HG02623 (cell line): ENCODE measurements around the gene UBTD1.

Experiments used
- ATAC-seq: cut with Tn5 transposase; IDR thresholded peaks from one replicate; pipeline ENCODE4 v1.9.1; 2021; ENCODE audit warnings: moderate library complexity; ENCODE audit not compliant: unreplicated experiment

The UBTD1 gene

GRCh38 chr10:97580421-97581367 is 82.0 kb downstream of the UBTD1 start:
- no peak for ATAC-seq

DNA sequence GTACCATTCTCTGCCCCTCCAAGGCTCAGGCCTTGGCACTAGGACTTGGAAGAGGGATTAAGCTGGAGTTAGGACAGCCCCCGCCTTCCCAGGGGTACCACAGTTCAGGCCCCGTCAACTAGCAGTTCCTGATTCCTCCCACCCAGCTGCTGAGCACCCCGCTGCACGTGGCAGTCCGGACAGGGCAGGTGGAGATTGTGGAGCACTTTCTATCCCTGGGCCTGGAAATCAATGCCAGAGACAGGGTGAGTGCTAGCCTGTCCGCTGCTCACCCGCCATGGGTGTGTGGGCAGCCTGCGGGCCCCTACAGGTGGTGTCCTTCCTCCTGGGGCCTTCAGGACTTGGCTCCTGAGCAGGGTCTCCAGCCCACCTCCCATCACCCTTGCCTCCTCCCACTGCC is 83.4 kb downstream of the UBTD1 start:
- no peak for ATAC-seq

GRCh38 chr10:97583476-97583875 is 84.8 kb downstream of the UBTD1 start:
- ATAC-seq: no peak

DNA sequence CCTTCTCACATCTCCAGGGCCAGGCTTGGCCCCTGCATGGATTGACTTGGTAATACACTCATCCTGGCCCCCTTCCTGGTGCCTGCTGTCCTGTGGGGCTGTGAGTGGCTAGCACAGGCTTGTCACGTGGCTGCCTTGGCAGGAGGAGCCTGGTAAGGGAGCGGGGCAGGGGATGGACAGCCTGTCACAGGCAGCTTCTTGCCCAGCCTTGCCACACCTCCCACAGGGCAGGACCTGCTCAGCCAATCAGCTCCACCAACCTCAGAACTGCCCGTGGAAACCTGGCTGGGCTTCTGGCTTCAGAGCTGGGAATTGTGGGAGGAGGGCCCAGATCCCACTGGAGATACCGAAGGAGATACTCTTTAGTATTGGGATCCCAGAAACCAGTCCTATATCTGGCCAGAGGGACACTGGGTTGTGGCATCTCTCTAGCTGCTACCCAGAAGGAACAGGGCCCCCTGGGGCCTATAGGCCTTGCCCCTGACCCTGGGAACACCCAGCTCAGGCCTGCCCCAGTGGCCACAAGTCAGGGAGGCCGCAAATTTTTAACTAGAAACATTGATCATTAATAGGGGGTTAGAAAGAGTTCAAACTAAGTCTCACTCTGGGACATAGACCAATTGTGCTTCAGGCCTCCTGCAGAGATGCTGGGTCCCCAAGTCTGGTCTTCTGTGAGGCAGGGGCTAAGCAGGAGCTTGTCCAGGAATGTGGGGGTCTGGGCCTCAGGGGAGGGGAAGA is 85.5 kb downstream of the UBTD1 start, which contains the start of gene HOGA1:
Gene HOGA1, plus strand, starts transcription at position 330 of the 738 bp plus-strand sequence. Its CDS starts 315 bp downstream, at position 645.
- no peak for ATAC-seq

DNA sequence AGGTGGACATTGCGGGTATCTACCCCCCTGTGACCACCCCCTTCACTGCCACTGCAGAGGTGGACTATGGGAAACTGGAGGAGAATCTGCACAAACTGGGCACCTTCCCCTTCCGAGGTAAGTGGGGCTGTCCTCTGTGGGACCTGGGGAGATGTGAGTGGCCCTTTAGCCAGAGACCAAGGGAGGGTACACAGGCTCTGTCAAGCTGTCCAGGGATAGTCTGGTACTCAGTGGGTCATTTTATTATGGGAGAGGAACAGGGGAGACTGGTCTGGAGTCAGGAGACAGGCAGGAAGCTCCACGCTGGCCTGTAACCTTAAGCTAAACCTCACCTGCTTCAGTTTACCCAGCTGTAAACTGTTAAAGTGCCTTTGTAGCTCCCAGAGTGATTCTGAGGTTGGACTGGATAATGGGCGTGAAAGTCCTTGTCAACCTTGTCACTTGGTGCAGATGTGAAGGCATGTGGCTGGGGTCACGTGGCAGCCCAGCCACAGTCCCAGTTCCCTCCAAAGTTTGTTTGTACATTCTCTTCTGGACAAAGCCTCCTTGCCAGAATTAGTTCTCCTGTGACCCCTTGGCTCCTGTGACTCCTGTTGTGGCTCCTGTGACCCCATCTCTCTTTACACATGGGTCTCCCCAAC is 86.2 kb downstream of the UBTD1 start:
- no peak for ATAC-seq

- ATAC-seq: no peak
Observed at GRCh38 chr10:97585439-97585811, 86.7 kb downstream of the UBTD1 start.

GRCh38 chr10:97587183-97587582 is 88.5 kb downstream of the UBTD1 start:
- ATAC-seq: no peak

- ATAC-seq: no peak
Observed at GRCh38 chr10:97589479-97589878, 90.8 kb downstream of the UBTD1 start, which contains the start of gene C10orf62. Gene C10orf62 (plus strand): TSS chr10:97589721. CDS start chr10:97589898, 177 bp downstream.

DNA sequence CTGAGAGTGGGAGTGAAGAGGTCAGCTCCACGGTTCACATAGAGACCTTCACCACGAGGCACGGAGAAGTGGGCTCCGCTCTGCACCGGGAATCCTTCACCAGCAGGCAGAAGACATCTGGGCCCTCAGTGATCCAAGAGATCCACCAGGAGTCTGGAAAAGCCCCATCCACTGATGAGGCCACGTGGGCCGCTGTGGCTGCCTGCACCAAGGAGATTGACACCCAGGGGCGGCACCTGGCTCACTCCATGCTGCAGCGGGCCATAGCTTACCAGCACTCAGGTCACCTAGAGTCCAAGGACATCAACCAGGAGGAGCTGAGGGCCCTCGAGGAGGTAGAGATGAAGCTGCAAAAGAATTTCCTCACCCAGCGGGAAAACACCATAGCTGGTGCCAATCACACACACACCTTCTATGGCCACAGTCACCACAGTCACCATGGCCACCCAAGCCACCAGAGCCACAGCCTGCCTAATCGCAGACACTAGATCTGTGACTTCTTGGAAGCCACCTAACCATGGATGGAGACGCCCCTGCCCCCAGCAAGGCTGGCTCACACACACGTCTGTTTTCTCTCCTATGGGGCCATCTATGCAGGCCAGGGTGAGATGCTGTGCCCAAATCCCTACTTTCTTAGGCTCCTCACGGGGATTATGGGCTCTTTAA is 91.5 kb downstream of the UBTD1 start:
- no peak for ATAC-seq

GRCh38 chr10:97590748-97591495 is 92.2 kb downstream of the UBTD1 start:
- ATAC-seq: no peak

DNA sequence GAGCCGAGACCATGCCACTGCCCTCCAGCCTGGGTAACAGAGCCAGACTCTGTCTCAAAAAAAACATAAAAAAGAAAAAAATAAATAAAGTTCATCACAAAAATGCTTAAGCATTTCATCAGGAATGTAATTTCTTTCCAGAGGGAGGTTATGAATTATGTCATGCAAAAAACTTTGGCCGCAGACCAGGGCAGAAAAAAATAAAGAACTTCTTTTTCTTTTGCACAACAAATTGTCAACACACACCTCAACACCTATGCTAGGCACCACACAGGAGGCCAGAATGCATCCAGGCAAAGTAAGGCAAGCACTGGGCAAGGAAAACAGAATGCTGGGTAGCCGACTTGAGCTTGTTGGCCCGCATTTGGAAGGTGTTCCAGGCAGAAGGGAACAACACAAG is 94.7 kb downstream of the UBTD1 start:
- no peak for ATAC-seq

- no peak for ATAC-seq
Observed at GRCh38 chr10:97596101-97597082, 97.7 kb downstream of the UBTD1 start.

DNA sequence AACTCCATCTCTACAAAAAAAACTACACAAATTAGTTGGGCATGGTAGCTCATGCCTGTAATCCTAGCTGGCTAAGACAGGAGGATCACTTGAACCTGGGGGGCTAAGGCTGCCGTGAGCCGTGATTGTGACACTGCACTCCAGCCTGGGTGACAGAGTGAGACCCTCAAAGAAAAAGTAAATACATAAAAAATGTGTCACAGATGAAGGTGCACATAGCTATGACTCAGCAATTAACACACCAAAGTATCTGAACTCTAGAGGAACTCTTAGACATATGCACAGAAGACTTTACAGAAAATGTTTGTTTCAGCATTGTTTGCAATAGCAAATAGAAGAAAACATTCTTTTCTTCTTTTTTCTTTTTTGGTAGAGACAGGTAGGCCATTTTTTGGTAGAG is 99.1 kb downstream of the UBTD1 start:
- ATAC-seq: no peak

DNA sequence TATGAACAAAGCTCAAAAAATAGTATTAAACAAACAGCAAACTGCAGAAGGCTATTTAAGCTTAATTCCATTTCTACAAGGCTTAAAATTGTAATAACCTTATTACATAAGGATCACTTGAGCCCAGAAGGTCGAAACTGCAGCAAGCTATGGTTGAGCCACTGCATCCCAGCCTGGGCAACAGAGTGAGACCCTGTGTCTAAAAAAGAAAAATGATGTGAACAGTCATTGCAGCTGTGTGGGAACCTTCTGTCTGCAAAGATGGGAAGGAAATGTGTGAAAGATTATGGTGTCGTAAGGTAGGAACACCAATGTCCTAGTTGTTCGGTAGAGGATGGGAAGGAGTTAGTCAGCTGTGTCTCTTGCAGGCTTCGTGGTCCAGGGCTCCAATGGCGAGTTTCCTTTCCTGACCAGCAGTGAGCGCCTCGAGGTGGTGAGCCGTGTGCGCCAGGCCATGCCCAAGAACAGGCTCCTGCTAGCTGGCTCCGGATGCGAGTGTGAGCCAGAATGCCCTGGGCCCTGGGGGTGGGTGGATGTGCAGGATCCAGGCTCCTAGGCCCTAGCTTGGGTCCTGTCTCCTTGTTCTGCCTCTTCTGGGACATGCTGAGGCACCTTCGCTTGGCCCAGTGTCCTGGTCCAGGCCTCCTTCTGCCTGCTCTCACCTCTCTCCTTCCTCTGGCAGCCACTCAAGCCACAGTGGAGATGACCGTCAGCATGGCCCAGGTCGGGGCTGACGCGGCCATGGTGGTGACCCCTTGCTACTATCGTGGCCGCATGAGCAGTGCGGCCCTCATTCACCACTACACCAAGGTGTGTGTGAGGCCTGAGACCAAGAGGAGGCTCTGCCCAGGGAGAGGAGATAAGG is 99.9 kb downstream of the UBTD1 start:
- no peak for ATAC-seq

GRCh38 chr10:97599272-97599619 is 100.5 kb downstream of the UBTD1 start:
- ATAC-seq: no peak

DNA sequence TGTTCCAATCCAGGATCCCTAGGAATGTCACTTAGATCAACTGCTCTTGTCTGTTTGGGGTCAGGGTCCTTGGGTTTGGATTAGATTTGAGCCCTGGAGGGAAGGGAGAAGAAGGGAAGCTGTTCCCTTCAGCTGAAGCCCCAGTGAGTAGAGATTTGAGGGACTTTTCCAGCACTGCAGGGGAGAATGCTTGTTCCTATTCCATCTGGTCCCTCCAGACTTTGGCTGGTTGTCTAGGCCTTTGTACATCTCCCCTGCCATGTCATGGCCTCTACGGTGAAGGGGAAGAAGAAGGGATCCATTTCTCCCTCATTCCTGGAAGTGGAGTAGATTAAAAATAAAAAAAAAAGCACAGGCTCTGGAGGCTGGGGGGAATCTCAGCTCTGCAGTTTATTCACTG is 101.9 kb downstream of the UBTD1 start:
- ATAC-seq: no peak

DNA sequence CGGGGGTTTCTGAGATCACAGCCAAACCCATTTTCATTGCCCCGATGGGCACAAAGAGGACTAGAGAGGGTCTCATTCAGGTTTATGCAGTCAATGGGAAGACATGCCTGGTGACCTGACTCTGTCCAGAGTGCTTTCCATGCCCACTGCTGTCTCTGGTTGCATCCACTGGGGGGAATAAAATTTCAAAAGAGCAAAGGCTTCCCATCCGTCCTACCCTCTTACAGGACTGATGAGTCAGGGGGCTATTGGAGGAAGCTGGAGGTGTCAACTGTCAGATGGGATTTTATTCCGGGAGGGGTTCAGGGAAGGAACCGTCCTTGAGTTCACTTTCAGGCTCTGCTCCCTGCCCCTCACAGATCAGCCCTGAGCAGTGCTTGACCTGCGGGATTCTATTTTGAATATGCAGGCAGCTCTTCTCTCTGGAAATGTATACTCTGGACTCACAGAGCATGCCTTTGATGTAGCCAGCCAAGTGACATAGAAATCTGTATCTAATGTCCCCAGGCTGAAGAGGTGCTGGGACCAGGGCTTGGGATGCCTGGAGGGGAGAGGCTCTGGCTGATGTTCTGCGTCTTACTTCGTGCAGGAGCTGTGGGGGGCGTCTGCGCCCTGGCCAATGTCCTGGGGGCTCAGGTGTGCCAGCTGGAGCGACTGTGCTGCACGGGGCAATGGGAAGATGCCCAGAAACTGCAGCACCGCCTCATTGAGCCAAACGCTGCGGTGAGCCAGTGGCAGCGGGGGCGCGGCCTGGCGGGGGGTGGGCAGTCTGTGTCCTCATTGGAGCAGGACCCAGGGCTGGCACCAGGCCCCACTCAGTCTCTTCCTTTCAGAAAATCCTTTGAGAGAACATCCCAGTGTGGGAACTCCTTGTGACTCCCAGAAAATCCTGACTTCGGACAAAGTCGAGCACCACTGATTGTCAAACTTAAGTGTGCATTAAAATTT is 102.8 kb downstream of the UBTD1 start:
- no peak for ATAC-seq
